Dermis lymphatic vessel endothelial cell (primary cell): ENCODE measurements around the gene BST1. TPM values are rescaled to one million over a fixed set of nuclear protein-coding genes. Genes with fewer than 3 reads are reported as not detected.

Source experiments
- total RNA-seq: library from RNA; depleted of rRNA; stranded (reverse); fragments of >200 nt; gene quantifications from 2 replicates; pipeline ENCODE4 v1.2.1, GENCODE V29; 2014

The BST1 gene
- 16.5 and 77.7 TPM in 2 replicates for total RNA-seq

GRCh38 chr4:15702941-15703403 lies at the start of gene BST1:
TSS of gene BST1 (plus strand) at chr4:15703065. CDS start at chr4:15703145, 80 bp downstream.

DNA sequence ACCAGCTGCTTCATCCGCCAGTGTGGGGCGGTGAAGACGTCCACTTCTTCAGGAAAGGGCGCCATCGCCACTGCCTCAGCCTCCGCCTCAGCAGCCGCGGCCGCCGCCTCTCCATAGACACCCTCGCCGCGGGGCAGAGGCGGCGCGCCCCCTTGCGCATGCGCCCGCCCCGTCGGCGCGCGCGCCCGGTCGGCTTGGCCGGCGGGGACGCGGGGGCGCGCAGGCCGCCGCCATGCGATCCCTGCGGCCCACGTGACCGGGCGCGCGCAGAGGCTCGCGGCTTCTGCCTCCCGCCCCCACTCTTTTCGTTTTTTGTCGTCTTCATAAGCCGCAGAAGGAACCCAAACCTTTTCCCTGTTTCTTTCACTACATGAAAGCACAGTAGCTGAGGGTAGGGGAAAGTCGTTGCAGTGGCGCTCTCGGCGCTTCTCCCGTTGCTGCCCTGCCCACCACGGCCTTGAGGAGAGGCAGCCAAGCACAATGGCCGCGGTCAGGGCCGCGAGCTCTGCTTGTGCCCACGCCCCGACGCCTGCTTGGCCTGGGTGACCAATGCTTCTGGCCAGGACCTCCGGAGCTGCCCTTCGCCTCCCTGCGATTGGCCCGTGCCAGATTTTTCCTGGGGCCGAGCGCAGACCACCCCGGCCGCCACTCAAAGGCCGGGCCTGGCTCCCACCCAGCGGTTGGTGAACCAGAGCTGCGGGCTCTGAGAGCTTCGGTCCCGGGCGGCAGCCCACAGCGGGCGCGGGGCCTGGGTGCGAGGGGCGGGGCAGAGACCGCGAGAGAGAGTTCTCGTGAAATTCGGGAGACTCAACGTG lies 47.4 kb upstream of the BST1 start, which contains the start of gene FBXL5:
FBXL5 (minus strand) TSS at position 135 of the 815 bp plus-strand sequence; CDS start at position 65, 70 bp downstream.

DNA sequence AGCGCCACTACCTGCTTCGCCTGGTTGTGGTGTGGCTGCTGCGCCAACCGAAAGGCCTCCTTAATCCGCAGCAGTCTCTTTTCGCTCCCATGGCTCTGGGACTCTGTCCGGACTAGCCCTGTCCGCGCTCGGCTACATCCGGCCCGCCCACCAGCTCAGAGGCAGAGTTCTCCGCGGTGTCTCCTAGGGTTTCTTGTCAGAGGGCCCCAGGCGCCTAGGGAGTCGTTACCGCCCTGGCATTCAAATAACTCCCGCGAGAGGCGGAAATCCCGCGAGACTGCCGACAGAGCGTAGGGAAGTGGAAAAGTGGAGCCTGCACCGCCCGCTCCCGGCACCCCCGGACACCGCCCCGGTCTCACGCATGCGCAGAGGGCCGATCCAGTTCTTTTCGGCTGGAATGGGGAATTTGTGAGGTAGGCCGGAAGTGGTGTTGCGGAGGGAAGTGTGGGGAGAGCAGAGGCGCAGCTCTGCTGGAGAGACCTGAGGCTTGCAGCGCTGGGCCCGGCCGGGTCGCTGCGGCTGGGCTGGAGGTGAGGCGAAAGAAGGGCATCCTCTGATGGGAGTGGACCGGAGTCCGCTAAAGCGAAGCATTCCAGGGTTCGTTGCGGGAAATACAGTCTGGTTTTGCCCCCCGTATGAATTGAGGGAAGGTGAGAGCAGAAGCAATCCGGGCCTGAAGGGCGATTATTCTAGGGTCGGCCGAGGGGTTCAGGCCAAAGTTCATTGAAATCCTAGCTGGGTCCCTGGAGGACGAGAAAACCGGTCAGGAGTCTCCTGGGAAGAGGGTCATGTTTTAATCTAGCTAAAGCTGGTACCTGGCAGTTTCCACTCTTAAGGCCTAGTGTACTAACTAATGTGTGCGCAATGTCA lies 21.3 kb upstream of the BST1 start, which contains the start of gene FAM200B:
FAM200B (plus strand) TSS at position 456 of the 870 bp plus-strand sequence. CDS start 5,151 bp downstream, outside the sequence.

GRCh38 chr4:15778289-15779241 lies 75.7 kb downstream of the BST1 start, which contains the start of gene CD38:
TSS of gene CD38 (plus strand) at chr4:15778328. CDS start at chr4:15778415, 87 bp downstream.

Other genes starting within 250 kb of the BST1 start
- 4.6 and 5.2 TPM in 2 replicates for gene CC2D2A, start 233.2 kb upstream of the BST1 start, total RNA-seq
- gene FBXL5, start 47.7 kb upstream of the BST1 start, total RNA-seq = 97.6 and 133 TPM in 2 replicates
- gene FAM200B, start 21.2 kb upstream of the BST1 start, total RNA-seq = 28.4 and 29.5 TPM in 2 replicates
- 10.9 and 39.4 TPM in 2 replicates for gene CD38, start 75.3 kb downstream of the BST1 start, total RNA-seq
- gene FGFBP1, start 235.7 kb downstream of the BST1 start, total RNA-seq = not detected in 2 replicates